ENCODE results near the gene BACE2.

BACE2 gene

DNA sequence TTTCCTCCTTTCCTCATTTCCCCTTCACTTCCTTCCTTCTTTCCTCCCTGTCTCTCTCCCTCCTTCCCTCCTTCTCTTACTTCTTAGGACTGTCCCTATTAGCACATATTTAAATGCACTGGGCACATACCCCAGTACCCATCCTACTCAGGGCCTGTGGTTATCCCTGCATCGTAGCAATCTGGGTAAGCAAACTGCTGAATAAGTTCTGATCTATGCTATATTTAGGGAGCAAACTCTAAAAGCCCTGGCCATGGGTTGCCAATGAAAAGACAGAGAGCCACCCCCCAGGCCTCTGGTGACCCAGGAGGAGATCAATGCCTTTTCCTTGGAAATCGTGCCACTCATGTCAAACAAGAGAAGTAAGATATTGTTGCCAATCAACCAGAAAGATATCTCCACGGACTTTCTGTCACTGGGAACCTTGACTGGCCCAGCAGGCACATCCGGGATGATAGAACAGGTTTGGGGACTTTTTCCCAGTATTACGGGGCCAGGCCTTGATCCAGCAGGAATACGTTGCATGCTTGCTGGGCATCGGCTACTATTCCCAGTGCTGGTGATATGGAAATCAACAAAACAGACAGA is 154.0 kb downstream of the BACE2 start:
- no peak for DNase-seq (ENCODE audit: low spot score)

GRCh38 chr21:41322496-41323382 is 154.8 kb downstream of the BACE2 start:
- DNase-seq (ENCODE audit: low spot score), result no peak

- DNase-seq (ENCODE audit: low spot score), result no peak
Measured at GRCh38 chr21:41325138-41325912, 157.4 kb downstream of the BACE2 start.

GRCh38 chr21:41326414-41327080 is 158.6 kb downstream of the BACE2 start:
- no peak for DNase-seq (ENCODE audit: low spot score)

DNA sequence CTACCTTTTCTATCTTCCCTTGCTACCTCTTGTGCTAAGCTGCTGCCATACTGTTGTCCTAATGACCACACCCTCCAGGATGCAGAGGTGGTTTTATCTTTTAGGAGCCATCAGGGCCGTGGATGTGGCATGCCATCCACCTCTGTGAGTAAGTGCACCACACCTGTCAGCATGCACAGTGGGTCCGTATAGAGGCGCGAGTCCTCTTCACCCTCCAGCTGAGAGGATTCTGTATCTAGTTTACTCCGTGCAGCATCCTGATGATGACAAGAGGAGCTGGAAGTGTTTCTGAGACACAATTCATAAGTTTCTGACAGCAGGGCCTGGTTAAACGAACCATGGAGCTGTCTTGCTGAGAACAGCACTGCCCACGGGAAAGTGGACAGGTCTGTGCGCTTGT is 159.8 kb downstream of the BACE2 start:
- no peak for DNase-seq (ENCODE audit: low spot score)

GRCh38 chr21:41328660-41329607 is 161.0 kb downstream of the BACE2 start:
- no peak for DNase-seq (ENCODE audit: low spot score)
